HepG2 (cell line): ENCODE data around the gene MYADML2. TPM values are rescaled to one million over a fixed set of nuclear protein-coding genes. Genes with fewer than 3 reads are reported as not detected.

Experiments used
- ARID2 ChIP-seq: sonication (generic); formaldehyde crosslinking; IDR thresholded peaks from 2 replicates; pipeline ENCODE4 v1.8.1; 2022; ENCODE audit warnings: mild to moderate bottlenecking, missing genetic modification reagents, borderline replicate concordance
- BCL6 ChIP-seq: IDR thresholded peaks from 2 replicates; pipeline ENCODE4 v1.6.1; 2016; ENCODE audit warnings: missing genetic modification reagents, missing compliant biosample characterization
- CCAR2 ChIP-seq: fragments of 200-400 bp; formaldehyde crosslinking; optimal IDR thresholded peaks from 2 replicates; pipeline ENCODE3; 2018; ENCODE audit warnings: low read depth, mild to moderate bottlenecking, low read length, moderate library complexity
- ELF3 ChIP-seq: IDR thresholded peaks from 2 replicates; pipeline ENCODE4 v1.6.1; 2016; ENCODE audit warnings: missing genetic modification reagents, missing compliant biosample characterization
- ERF ChIP-seq: IDR thresholded peaks from 2 replicates; pipeline ENCODE4 v1.6.1; 2018; ENCODE audit warnings: missing biosample characterization, missing genetic modification reagents
- HBP1 ChIP-seq: IDR thresholded peaks from 2 replicates; pipeline ENCODE4 v1.6.1; 2016; ENCODE audit warnings: low read depth, control low read depth
- JUNB ChIP-seq: sonication (generic); formaldehyde crosslinking; IDR thresholded peaks from 2 replicates; pipeline ENCODE4 v1.8.0; 2022; ENCODE audit warnings: missing genetic modification reagents, mild to moderate bottlenecking, borderline replicate concordance
- MYC ChIP-seq: sonication (generic); formaldehyde crosslinking; IDR thresholded peaks from 2 replicates; pipeline ENCODE4 v1.9.0; 2021; ENCODE audit warnings: missing genetic modification reagents, borderline replicate concordance
- NR2F2 ChIP-seq: IDR thresholded peaks from 2 replicates; pipeline ENCODE4 v1.6.1; 2012; ENCODE audit warnings: low read depth, inconsistent platforms, borderline replicate concordance
- SIN3A ChIP-seq: IDR thresholded peaks from 2 replicates; pipeline ENCODE4 v1.6.1; 2011; ENCODE audit warnings: low read depth, mild to moderate bottlenecking, control low read depth, low read length, borderline replicate concordance
- SMARCE1 ChIP-seq: fragments of 450-650 bp; IDR thresholded peaks from 2 replicates; pipeline ENCODE4 v1.6.1; 2017; ENCODE audit warnings: borderline replicate concordance
- SP4 ChIP-seq: sonication (generic); formaldehyde crosslinking; IDR thresholded peaks from 2 replicates; pipeline ENCODE4 v1.8.1; 2023; ENCODE audit warnings: mild to moderate bottlenecking, missing genetic modification reagents
- TBX3 ChIP-seq: fragments of 450-650 bp; IDR thresholded peaks from 2 replicates; pipeline ENCODE4 v1.6.1; 2017; ENCODE audit warnings: antibody characterized with exemption, mild to moderate bottlenecking, inconsistent platforms, borderline replicate concordance
- TFE3 ChIP-seq: IDR thresholded peaks from 2 replicates; pipeline ENCODE4 v1.6.1; 2016
- TMF1 ChIP-seq: sonication (generic); formaldehyde crosslinking; IDR thresholded peaks from 2 replicates; pipeline ENCODE4 v1.8.1; 2022; ENCODE audit warnings: low read depth, missing genetic modification reagents
- ZBTB20 ChIP-seq: sonication (generic); formaldehyde crosslinking; IDR thresholded peaks from 2 replicates; pipeline ENCODE4 v1.8.1; 2023; ENCODE audit warnings: missing genetic modification reagents, low read depth, mild to moderate bottlenecking, borderline replicate concordance
- ZBTB21 ChIP-seq: sonication (generic); formaldehyde crosslinking; IDR thresholded peaks from 2 replicates; pipeline ENCODE4 v1.4.0; 2020; ENCODE audit warnings: missing genetic modification reagents
- ZBTB7A ChIP-seq: sonication (generic); formaldehyde crosslinking; IDR thresholded peaks from 2 replicates; pipeline ENCODE4 v1.8.0; 2022; ENCODE audit warnings: mild to moderate bottlenecking, missing genetic modification reagents
- ZNF572 ChIP-seq: sonication (generic); formaldehyde crosslinking; IDR thresholded peaks from 2 replicates; pipeline ENCODE4 v1.5.1; 2020; ENCODE audit warnings: mild to moderate bottlenecking, missing genetic modification reagents
- ZNF740 ChIP-seq: sonication (generic); formaldehyde crosslinking; IDR thresholded peaks from 2 replicates; pipeline ENCODE4 v1.4.0; 2020; ENCODE audit warnings: missing genetic modification reagents
- polyA plus RNA-seq, 8 experiments: library from polyadenylated mRNA; depleted of rRNA in 3 of 8; stranded (reverse) in 7 of 8; unstranded in 1 of 8; fragments of >200 nt; fragmentation: Illumina TruSeq in 4 of 8; extraction: Trizol in 4 of 8; gene quantifications; 2 replicates each; pipeline versions ENCODE4 v1.2.1 to v1.2.3, GENCODE V29; 2011 to 2016; ENCODE audit warnings: low read depth in 4 of 8, missing spikeins in 1 of 8, mixed read lengths in 1 of 8; ENCODE audit not compliant: insufficient read depth in 1 of 8
- total RNA-seq, 5 experiments: library from RNA; depleted of rRNA; stranded (reverse); fragments of >200 nt; fragmentation: Illumina TruSeq; extraction: Trizol; gene quantifications; 2 replicates each; pipeline ENCODE4 v1.2.3, GENCODE V29; 2016; ENCODE audit warnings: low read depth in 1 of 5
- TF ChIP-seq, protein P1 (sequence below): sonication (generic); formaldehyde crosslinking; IDR thresholded peaks from 2 replicates; pipeline ENCODE4 v1.5.1; 2020; ENCODE audit warnings: mild to moderate bottlenecking, missing genetic modification reagents, borderline replicate concordance

The MYADML2 gene
- total and polyA plus RNA-seq, 2 of the 13 experiments (the other 11 are each of a cell fraction or from before 2014, with no cell fraction given): not detected

GRCh38 chr17:81924557-81925532 is 22.2 kb downstream of the MYADML2 start (continued):
- TF ChIP-seq CCAR2 (no peak), ELF3 (CRISPR knock-in tag) (no peak), ZNF572 (CRISPR knock-in tag) (0 out of 2 replicates have a peak, but pooled peaks have one; percentile 76), MYC (CRISPR knock-in tag) (peak; percentile 61; the same call in 1 of the 2 replicates), ERF (no peak), SP4 (CRISPR knock-in tag) (no peak), BCL6 (CRISPR knock-in tag) (no peak), ZBTB20 (CRISPR knock-in tag) (no peak), JUNB (CRISPR knock-in tag) (no peak), HBP1 (CRISPR knock-in tag) (peak; percentile 74; the same call in 1 of the 2 replicates), ZBTB21 (CRISPR knock-in tag) (no peak), NR2F2 (no peak), ZBTB7A (CRISPR knock-in tag) (no peak), SMARCE1 (no peak), ARID2 (CRISPR knock-in tag) (no peak), ZNF740 (no peak), TMF1 (CRISPR knock-in tag) (peak; percentile 30; the same call in 1 of the 2 replicates), TFE3 (no peak), TBX3 (no peak), SIN3A (no peak)
- TF ChIP-seq, protein P1, sequence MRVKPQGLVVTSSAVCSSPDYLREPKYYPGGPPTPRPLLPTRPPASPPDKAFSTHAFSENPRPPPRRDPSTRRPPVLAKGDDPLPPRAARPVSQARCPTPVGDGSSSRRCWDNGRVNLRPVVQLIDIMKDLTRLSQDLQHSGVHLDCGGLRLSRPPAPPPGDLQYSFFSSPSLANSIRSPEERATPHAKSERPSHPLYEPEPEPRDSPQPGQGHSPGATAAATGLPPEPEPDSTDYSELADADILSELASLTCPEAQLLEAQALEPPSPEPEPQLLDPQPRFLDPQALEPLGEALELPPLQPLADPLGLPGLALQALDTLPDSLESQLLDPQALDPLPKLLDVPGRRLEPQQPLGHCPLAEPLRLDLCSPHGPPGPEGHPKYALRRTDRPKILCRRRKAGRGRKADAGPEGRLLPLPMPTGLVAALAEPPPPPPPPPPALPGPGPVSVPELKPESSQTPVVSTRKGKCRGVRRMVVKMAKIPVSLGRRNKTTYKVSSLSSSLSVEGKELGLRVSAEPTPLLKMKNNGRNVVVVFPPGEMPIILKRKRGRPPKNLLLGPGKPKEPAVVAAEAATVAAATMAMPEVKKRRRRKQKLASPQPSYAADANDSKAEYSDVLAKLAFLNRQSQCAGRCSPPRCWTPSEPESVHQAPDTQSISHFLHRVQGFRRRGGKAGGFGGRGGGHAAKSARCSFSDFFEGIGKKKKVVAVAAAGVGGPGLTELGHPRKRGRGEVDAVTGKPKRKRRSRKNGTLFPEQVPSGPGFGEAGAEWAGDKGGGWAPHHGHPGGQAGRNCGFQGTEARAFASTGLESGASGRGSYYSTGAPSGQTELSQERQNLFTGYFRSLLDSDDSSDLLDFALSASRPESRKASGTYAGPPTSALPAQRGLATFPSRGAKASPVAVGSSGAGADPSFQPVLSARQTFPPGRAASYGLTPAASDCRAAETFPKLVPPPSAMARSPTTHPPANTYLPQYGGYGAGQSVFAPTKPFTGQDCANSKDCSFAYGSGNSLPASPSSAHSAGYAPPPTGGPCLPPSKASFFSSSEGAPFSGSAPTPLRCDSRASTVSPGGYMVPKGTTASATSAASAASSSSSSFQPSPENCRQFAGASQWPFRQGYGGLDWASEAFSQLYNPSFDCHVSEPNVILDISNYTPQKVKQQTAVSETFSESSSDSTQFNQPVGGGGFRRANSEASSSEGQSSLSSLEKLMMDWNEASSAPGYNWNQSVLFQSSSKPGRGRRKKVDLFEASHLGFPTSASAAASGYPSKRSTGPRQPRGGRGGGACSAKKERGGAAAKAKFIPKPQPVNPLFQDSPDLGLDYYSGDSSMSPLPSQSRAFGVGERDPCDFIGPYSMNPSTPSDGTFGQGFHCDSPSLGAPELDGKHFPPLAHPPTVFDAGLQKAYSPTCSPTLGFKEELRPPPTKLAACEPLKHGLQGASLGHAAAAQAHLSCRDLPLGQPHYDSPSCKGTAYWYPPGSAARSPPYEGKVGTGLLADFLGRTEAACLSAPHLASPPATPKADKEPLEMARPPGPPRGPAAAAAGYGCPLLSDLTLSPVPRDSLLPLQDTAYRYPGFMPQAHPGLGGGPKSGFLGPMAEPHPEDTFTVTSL (CRISPR knock-in tag): no peak
